Heart left ventricle (tissue), 13 donors: Measurements from ENCODE around the gene CGB7.
"Not testable (repeated sequence)": the region's sequence is repeated elsewhere in the genome, so short reads cannot be mapped to it uniquely, and the experiment has no call there.

Experiments used
- POLR2A ChIP-seq, 2 donors: fragments of 450-650 bp; IDR thresholded peaks; one replicate each; pipeline ENCODE4 v1.6.1; 2017; ENCODE audit warnings: antibody characterized with exemption in 2 of 2, mild to moderate bottlenecking in 2 of 2, moderate library complexity in 2 of 2
- TF ChIP-seq, protein P1 (sequence below), 12 donors: fragments of 200-600 bp; sonication (generic) in 4 of 12; IDR thresholded peaks; one replicate each; pipeline versions ENCODE4 v1.5.0 to v1.8.0; 2018 to 2022; ENCODE audit warnings: antibody characterized with exemption in 12 of 12, mild to moderate bottlenecking in 5 of 12
- donor health status: ischemic (EF 13 %, LVEDD 7.1; RV severe dilation, severe dysfunction).
- donor health status: DM: no; HTN: yes; CAD: no.
- donor health status: DM: no; HTN: no; CAD: no.
- donor health status: ischemic (EF 25% LVEDD 6.9; RV normal size, moderate dysfunction).
- donor health status: ischemic (EF 25% LVEDD 5.7; RV mildly dilated, moderate dysfunction).
- donor health status: ischemic (EF 35%, LVEDD 5.7; RV mildly dilated, moderate dysfunction).
- donor health status: nonischemic (EF 11% LVEDD 7.7; RV severe dilation, severe dysfunction).
- donor health status: DM: yes; HTN: yes; CAD: no.
- donor health status: PGD.
- donor health status: ischemic (EF 29% LVEDD 5.4; RV normal size, mild dysfunction).
- donor health status: nonischemic (EF 23%, LVEDD 6.1; RV moderate dilation, normal function).

DNA sequence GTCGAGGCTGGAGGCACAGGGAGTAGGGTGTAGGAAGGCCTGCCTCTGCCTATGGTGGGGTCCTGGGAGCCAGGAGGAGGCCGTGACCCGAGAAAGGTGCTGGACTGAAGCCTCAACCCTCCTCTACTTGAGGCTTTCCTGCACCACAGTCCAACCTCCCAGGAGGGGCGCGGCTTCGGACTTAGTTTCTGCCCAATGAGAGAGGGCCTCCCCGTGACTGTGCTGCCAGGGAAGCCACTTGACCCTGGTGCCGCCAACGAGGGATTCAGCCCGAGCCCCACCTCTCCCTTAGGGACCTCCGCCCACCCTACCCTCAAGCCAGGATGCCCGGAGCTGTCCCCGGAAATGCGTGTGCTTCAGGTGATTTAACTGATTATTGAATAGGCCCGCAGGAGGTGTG lies 33.3 kb downstream of the CGB7 start, which contains the start of gene CGB3:
- not testable (repeated sequence) for TF ChIP-seq POLR2A (IDR thresholded peaks at IDR 0.05)
- TF ChIP-seq, protein P1, sequence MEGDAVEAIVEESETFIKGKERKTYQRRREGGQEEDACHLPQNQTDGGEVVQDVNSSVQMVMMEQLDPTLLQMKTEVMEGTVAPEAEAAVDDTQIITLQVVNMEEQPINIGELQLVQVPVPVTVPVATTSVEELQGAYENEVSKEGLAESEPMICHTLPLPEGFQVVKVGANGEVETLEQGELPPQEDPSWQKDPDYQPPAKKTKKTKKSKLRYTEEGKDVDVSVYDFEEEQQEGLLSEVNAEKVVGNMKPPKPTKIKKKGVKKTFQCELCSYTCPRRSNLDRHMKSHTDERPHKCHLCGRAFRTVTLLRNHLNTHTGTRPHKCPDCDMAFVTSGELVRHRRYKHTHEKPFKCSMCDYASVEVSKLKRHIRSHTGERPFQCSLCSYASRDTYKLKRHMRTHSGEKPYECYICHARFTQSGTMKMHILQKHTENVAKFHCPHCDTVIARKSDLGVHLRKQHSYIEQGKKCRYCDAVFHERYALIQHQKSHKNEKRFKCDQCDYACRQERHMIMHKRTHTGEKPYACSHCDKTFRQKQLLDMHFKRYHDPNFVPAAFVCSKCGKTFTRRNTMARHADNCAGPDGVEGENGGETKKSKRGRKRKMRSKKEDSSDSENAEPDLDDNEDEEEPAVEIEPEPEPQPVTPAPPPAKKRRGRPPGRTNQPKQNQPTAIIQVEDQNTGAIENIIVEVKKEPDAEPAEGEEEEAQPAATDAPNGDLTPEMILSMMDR (IDR thresholded peaks at IDR 0.05), result not testable (repeated sequence)
